Skeletal muscle satellite cell (primary cell): ENCODE data around the gene FBXO44.

Experiments
- H3K27me3 ChIP-seq: 2 replicates; pipeline ENCODE4 v1.7.0; 2013; ENCODE audit warnings: low read length; ENCODE audit not compliant: control insufficient read depth, insufficient read depth
- H3K36me3 ChIP-seq: 2 replicates; pipeline ENCODE4 v1.7.0; 2013; ENCODE audit warnings: mild to moderate bottlenecking, control low read depth, low read length; ENCODE audit not compliant: insufficient read depth
- H3K4me1 ChIP-seq: 2 replicates; pipeline ENCODE4 v1.7.0; 2013; ENCODE audit warnings: low read length; ENCODE audit not compliant: control insufficient read depth, insufficient read depth
- H3K4me2 ChIP-seq: 2 replicates; pipeline ENCODE4 v1.7.0; 2013; ENCODE audit warnings: mild to moderate bottlenecking, low read length
- H3K4me3 ChIP-seq: 2 replicates; pipeline ENCODE4 v1.7.0; 2013; ENCODE audit warnings: low read length
- H3K9ac ChIP-seq: 2 replicates; pipeline ENCODE4 v1.7.0; 2013; ENCODE audit warnings: mild to moderate bottlenecking, low read depth, low read length, moderate library complexity
- H3K9me3 ChIP-seq: replicated peaks from 2 replicates; pipeline ENCODE4 v1.7.0; 2013; ENCODE audit warnings: mild to moderate bottlenecking, control low read depth, low read length

The FBXO44 gene

GRCh38 chr1:11650331-11650991, 4.2 kb upstream of the FBXO44 start:
- H3K27me3 ChIP-seq = peaks cover 33% of the 10 kb centered on the region
- no peaks in the 10 kb centered on the region for H3K9me3 ChIP-seq
- peak overlapping the region; percentile 65 for H3K4me2 ChIP-seq
- no peak overlapping the region for H3K9ac ChIP-seq
- H3K4me3 ChIP-seq = peak overlapping the region; percentile 20
- H3K36me3 ChIP-seq = no peaks in the 10 kb centered on the region
- H3K4me1 ChIP-seq = peaks cover 7% of the 10 kb centered on the region

- Histone ChIP-seq H3K9me3 (no peaks in the 10 kb centered on the region), H3K9ac (no peak overlapping the region), H3K27me3 (peaks cover 31% of the 10 kb centered on the region), H3K36me3 (no peaks in the 10 kb centered on the region), H3K4me2 (peak overlapping the region; percentile 65), H3K4me1 (peaks cover 7% of the 10 kb centered on the region), H3K4me3 (no peak overlapping the region)
Measured at GRCh38 chr1:11651017-11651416, 3.7 kb upstream of the FBXO44 start.

GRCh38 chr1:11652203-11652780, 2.4 kb upstream of the FBXO44 start:
- Histone ChIP-seq H3K4me1 (peaks cover 7% of the 10 kb centered on the region), H3K4me3 (no peak overlapping the region), H3K27me3 (peaks cover 24% of the 10 kb centered on the region), H3K9ac (no peak overlapping the region), H3K36me3 (no peaks in the 10 kb centered on the region), H3K9me3 (no peaks in the 10 kb centered on the region), H3K4me2 (no peak overlapping the region)

- Histone ChIP-seq H3K4me1 (peaks cover 7% of the 10 kb centered on the region), H3K9ac (no peak overlapping the region), H3K27me3 (peaks cover 21% of the 10 kb centered on the region), H3K4me2 (no peak overlapping the region), H3K36me3 (no peaks in the 10 kb centered on the region), H3K9me3 (no peaks in the 10 kb centered on the region), H3K4me3 (no peak overlapping the region)
Measured at GRCh38 chr1:11653101-11653860, 1.4 kb upstream of the FBXO44 start.

DNA sequence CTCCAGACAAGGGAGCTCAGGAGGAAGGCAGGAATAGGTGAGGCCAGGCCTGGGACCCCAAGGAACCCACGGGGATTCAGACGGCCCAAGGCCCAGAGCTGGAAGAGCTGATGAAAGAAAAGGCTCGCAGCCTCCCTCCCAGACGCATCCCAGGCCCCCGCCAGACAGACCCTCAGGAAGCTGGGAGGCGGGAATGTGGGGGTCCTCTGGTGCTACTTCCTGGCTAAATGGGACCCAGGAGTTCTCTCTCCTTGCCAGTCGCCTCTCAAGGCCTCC, 878 bp upstream of the FBXO44 start:
- Histone ChIP-seq H3K27me3 (peaks cover 17% of the 10 kb centered on the region), H3K9ac (no peak overlapping the region), H3K4me3 (no peak overlapping the region), H3K4me1 (peaks cover 7% of the 10 kb centered on the region), H3K9me3 (no peaks in the 10 kb centered on the region), H3K4me2 (no peak overlapping the region), H3K36me3 (no peaks in the 10 kb centered on the region)

DNA sequence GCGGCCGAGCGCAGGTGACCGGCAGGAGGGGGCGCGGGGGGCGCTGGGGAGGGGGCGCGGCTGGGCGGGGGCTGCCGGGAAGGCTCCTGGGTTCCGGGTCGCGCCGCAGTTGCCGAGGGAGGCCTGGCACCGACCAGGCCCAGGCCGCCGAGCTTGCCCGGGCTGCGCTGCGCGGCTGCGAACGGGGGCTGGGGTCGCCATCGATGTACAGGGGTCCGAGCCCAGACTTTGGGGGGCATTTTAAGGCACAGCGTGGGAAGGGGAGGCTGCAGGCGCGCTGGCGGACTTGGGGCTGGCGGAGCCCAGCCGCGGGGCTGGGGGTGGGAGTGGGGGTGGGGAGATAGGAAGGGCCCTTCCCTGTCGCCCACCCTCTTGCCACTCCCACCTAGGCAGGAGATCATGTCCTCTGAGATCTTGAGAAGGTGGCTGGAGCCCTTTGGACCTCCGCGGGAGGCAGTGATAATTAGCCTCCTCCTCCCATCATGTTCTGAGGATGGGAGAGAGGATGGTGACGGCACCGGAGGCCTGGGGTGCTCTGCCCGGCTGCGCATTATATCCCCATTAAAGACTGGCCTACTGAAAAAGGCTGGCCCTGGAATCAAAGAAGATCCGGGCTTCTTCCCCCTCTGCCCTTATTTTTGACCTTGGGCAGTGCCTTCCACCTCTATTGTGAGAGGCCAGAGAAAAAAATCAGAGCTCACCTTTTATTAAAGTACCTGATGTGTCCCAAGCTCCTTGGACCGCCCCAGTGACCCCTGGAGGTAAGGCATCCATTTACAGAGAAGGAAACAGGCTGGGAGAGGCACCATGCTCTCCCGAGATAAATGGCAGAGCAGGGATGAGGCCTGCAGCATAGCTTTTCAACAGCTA, 497 bp downstream of the FBXO44 start:
- Histone ChIP-seq H3K9ac (peak overlapping the region; percentile 41), H3K4me3 (peak overlapping the region; percentile 73), H3K4me1 (peaks cover 6% of the 10 kb centered on the region), H3K36me3 (no peaks in the 10 kb centered on the region), H3K27me3 (peaks cover 7% of the 10 kb centered on the region), H3K4me2 (peak overlapping the region; percentile 82), H3K9me3 (no peaks in the 10 kb centered on the region)

- no peak overlapping the region for H3K9ac ChIP-seq
- H3K36me3 ChIP-seq = no peaks in the 10 kb centered on the region
- H3K4me1 ChIP-seq = peaks cover 3% of the 10 kb centered on the region
- no peaks in the 10 kb centered on the region for H3K9me3 ChIP-seq
- no peak overlapping the region for H3K4me2 ChIP-seq
- no peaks in the 10 kb centered on the region for H3K27me3 ChIP-seq
- H3K4me3 ChIP-seq = no peak overlapping the region
Measured at GRCh38 chr1:11657654-11658053, 3.0 kb downstream of the FBXO44 start.

DNA sequence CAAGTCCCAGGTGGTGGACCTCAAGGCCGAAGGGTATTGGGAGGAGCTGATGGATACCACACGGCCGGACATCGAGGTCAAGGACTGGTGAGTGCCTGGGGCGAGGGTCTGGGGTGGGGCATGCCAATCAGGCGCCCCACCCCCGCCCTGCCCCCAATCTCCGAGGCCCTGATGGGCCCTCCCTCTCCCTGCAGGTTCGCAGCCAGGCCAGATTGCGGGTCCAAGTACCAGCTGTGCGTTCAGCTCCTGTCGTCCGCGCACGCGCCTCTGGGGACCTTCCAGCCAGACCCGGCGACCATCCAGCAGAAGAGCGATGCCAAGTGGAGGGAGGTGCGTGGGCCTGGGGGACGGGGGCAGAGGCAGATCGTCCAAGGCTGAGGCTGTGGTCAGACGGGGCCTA, 3.9 kb downstream of the FBXO44 start:
- Histone ChIP-seq H3K4me1 (peaks cover 3% of the 10 kb centered on the region), H3K4me3 (no peak overlapping the region), H3K27me3 (no peaks in the 10 kb centered on the region), H3K9me3 (no peaks in the 10 kb centered on the region), H3K36me3 (no peaks in the 10 kb centered on the region), H3K4me2 (no peak overlapping the region), H3K9ac (no peak overlapping the region)

DNA sequence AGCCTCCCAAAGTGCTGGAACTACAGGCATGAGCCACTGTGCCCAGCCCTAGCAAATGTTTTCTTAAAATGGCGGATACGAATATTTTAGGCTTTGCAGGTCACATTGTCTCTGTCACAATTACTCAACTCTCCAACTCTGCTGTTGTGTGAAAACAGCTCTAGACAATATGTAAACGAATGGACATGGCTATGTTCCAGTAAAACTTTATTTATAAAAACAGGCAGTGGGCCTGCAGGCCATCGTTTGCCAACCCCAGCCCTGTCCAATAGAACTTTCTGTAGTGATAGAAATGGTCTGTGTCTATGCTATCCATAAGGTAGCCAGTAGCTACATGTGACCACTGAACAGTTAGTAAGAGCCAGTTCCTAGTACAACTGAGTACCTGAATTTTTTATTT, 5.1 kb downstream of the FBXO44 start:
- H3K4me1 ChIP-seq = peaks cover 6% of the 10 kb centered on the region
- H3K27me3 ChIP-seq = no peaks in the 10 kb centered on the region
- no peak overlapping the region for H3K4me3 ChIP-seq
- no peak overlapping the region for H3K9ac ChIP-seq
- no peaks in the 10 kb centered on the region for H3K36me3 ChIP-seq
- no peak overlapping the region for H3K4me2 ChIP-seq
- H3K9me3 ChIP-seq = no peaks in the 10 kb centered on the region

DNA sequence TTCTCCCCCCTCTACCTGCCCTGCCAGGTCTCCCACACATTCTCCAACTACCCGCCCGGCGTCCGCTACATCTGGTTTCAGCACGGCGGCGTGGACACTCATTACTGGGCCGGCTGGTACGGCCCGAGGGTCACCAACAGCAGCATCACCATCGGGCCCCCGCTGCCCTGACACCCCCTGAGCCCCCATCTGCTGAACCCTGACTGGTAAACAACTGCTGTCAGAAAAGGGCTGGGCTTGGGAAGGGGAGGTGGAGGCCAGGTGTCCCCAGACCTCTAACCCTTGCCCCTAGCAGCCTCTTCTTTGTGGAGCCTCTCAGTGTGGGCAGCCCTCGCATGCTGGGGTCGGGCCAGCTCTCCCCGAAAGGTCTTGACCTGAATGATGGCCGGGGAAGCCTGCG, 6.4 kb downstream of the FBXO44 start:
- H3K27me3 ChIP-seq = no peaks in the 10 kb centered on the region
- no peaks in the 10 kb centered on the region for H3K9me3 ChIP-seq
- peaks cover 4% of the 10 kb centered on the region for H3K4me1 ChIP-seq
- H3K36me3 ChIP-seq = no peaks in the 10 kb centered on the region
- H3K4me3 ChIP-seq = no peak overlapping the region
- H3K9ac ChIP-seq = no peak overlapping the region
- H3K4me2 ChIP-seq = no peak overlapping the region

DNA sequence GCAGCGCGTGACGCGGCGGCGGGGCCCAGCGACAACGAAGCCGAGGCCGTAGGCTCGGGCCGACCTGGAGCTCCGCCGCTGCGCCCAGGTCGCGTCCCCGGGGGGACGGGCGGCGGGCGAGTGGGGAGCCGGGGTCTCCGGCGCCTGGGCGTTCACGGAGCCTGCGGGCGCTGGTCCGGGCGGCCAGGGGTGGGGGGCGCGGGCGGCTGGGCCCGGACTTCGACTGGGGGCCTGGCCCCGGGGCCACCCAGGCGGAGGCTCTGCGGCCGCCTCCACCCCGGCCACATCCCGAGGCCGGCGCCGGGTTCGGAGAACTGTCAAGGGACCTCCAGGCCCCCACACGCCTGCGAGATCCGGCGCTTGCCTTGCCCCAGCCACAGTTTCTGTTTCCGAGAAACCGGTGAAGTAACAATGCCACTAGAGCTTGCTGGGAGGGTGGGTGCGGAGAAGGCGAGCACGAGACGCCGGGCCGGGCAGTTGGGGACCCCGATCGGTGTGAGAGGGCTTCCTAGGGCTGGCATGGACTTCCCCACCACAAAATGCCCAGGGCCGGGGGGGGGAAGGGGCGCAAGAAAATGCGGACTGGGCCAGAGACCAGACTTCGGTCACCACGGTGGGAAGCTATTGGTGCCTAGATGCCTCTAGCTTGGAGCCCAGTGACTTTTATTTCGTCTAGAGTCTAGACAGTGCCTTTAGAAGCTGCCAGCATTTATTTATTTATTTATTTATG, 9.8 kb downstream of the FBXO44 start:
- Histone ChIP-seq H3K9ac (peak overlapping the region; percentile 71), H3K27me3 (no peaks in the 10 kb centered on the region), H3K36me3 (no peaks in the 10 kb centered on the region), H3K4me2 (peak overlapping the region; percentile 87), H3K4me3 (peak overlapping the region; percentile 69), H3K4me1 (peaks cover 4% of the 10 kb centered on the region), H3K9me3 (no peaks in the 10 kb centered on the region)
